Upper lobe of right lung (tissue), 1 donor: ENCODE results near the gene SRPK2. TPM values are rescaled to one million over a fixed set of nuclear protein-coding genes. Genes with fewer than 3 reads are reported as not detected.
A peak's percentile ranks its signal among the peaks of the same experiment; 100 is the strongest.

Experiments
- ATAC-seq: fragments of 200-7000 bp; cut with Tn5 transposase; one replicate; pipeline ENCODE4 v1.9.1; 2020; ENCODE audit warnings: mild to moderate bottlenecking, moderate library complexity
- DNase-seq: peaks from one replicate; pipeline ENCODE4 v3.0.0-alpha.2; 2020
- H3K27ac ChIP-seq: fragments of 200-600 bp; one replicate; pipeline ENCODE4 v1.8.0; 2022
- H3K27me3 ChIP-seq: fragments of 200-600 bp; one replicate; pipeline ENCODE4 v1.8.0; 2022; ENCODE audit warnings: mild to moderate bottlenecking
- H3K36me3 ChIP-seq: fragments of 200-600 bp; one replicate; pipeline ENCODE4 v1.8.0; 2022
- H3K4me1 ChIP-seq: fragments of 200-600 bp; one replicate; pipeline ENCODE4 v1.8.0; 2022
- H3K4me3 ChIP-seq: fragments of 200-600 bp; one replicate; pipeline ENCODE4 v1.8.0; 2022; ENCODE audit warnings: mild to moderate bottlenecking
- H3K9me3 ChIP-seq: fragments of 200-600 bp; one replicate; pipeline ENCODE4 v1.8.0; 2022
- CTCF ChIP-seq: fragments of 200-600 bp; IDR thresholded peaks from one replicate; pipeline ENCODE4 v1.8.0; 2022; ENCODE audit warnings: antibody characterized with exemption
- intact Hi-C: fragments of 100-400 bp; cut with DNase I; formaldehyde crosslinking; loops from one replicate; pipeline ENCODE4 v1.11.0; 2022
- total RNA-seq: library from RNA; stranded (reverse); fragmentation: NEBNext Ultra II Directional; extraction: Animal tissue kit (Norgen Biotek cat#: 25700); gene quantifications from one replicate; pipeline ENCODE4 v1.2.1, GENCODE V29; 2021
- donor health status: DM: no; HTN: yes; CAD: no; lungs with severe emphysema.

Gene SRPK2
- total RNA-seq, 1 donor from 2014 or later = 48.5 TPM

- H3K27ac ChIP-seq = no peak overlapping the region
- no peaks in the 10 kb centered on the region for H3K9me3 ChIP-seq
- H3K4me3 ChIP-seq = no peak overlapping the region
- no peak for TF ChIP-seq CTCF
- intact Hi-C loops = no loop called here
- no peaks in the 10 kb centered on the region for H3K27me3 ChIP-seq
- H3K36me3 ChIP-seq = no peaks in the 10 kb centered on the region
- H3K4me1 ChIP-seq = peaks cover 24% of the 10 kb centered on the region
- DNase-seq = no peak
- no peak for ATAC-seq
Observed at GRCh38 chr7:105209433-105209832, 179.3 kb downstream of the SRPK2 start.

- DNase-seq (no peak), ATAC-seq (no peak)
Observed at GRCh38 chr7:105206985-105207384, 181.7 kb downstream of the SRPK2 start.

GRCh38 chr7:105205592-105206237 lies 183.0 kb downstream of the SRPK2 start:
- Histone ChIP-seq H3K4me3 (no peak overlapping the region), H3K27ac (no peak overlapping the region), H3K36me3 (peaks cover 19% of the 10 kb centered on the region), H3K9me3 (no peaks in the 10 kb centered on the region), H3K27me3 (no peaks in the 10 kb centered on the region), H3K4me1 (peaks cover 16% of the 10 kb centered on the region)
- intact Hi-C loops = no loop called here
- TF ChIP-seq CTCF = no peak
- ATAC-seq = peak; percentile 56
- DNase-seq = no peak

More at GRCh38 chr7:105206985-105207384, 181.7 kb downstream of the SRPK2 start:
- Histone ChIP-seq H3K27me3 (no peaks in the 10 kb centered on the region), H3K9me3 (no peaks in the 10 kb centered on the region), H3K4me1 (peaks cover 24% of the 10 kb centered on the region), H3K4me3 (no peak overlapping the region), H3K36me3 (peaks cover 11% of the 10 kb centered on the region), H3K27ac (no peak overlapping the region)
- TF ChIP-seq CTCF = no peak
- intact Hi-C loops = no loop called here

- Histone ChIP-seq H3K4me3 (no peak overlapping the region), H3K9me3 (no peaks in the 10 kb centered on the region), H3K36me3 (peaks cover 19% of the 10 kb centered on the region), H3K4me1 (peaks cover 9% of the 10 kb centered on the region), H3K27me3 (no peaks in the 10 kb centered on the region), H3K27ac (no peak overlapping the region)
- no peak for TF ChIP-seq CTCF
- intact Hi-C loops = no loop called here
- DNase-seq (no peak), ATAC-seq (no peak)
Observed at GRCh38 chr7:105204953-105205352, 183.8 kb downstream of the SRPK2 start.

- no peak overlapping the region for H3K27ac ChIP-seq
- intact Hi-C loops = no loop called here
- H3K27me3 ChIP-seq = no peaks in the 10 kb centered on the region
- no peak overlapping the region for H3K4me3 ChIP-seq
- DNase-seq (no peak), ATAC-seq (no peak)
- H3K36me3 ChIP-seq = peaks cover 19% of the 10 kb centered on the region
- H3K4me1 ChIP-seq = peaks cover 4% of the 10 kb centered on the region
- H3K9me3 ChIP-seq = no peaks in the 10 kb centered on the region
- no peak for TF ChIP-seq CTCF
Observed at GRCh38 chr7:105204520-105204919, 184.2 kb downstream of the SRPK2 start.

- H3K4me1 ChIP-seq = no peaks in the 10 kb centered on the region
- intact Hi-C loops = no loop called here
- H3K9me3 ChIP-seq = no peaks in the 10 kb centered on the region
- DNase-seq (no peak), ATAC-seq (no peak)
- H3K27me3 ChIP-seq = no peaks in the 10 kb centered on the region
- no peak overlapping the region for H3K27ac ChIP-seq
- TF ChIP-seq CTCF = no peak
- no peak overlapping the region for H3K4me3 ChIP-seq
- peaks cover 19% of the 10 kb centered on the region for H3K36me3 ChIP-seq
Observed at GRCh38 chr7:105202616-105203015, 186.1 kb downstream of the SRPK2 start.
